ENCODE results near the gene LPO. TPM values are rescaled to one million over a fixed set of nuclear protein-coding genes. Genes with fewer than 3 reads are reported as not detected.

Gene LPO
- polyA plus RNA-seq, 1 donor = 0.37 TPM

Other genes with a start within 250 kb of the LPO start
- 213 TPM for gene SRSF1, start 231.3 kb upstream of the LPO start, polyA plus RNA-seq
- 48.8 TPM for gene DYNLL2, start 155.2 kb upstream of the LPO start, polyA plus RNA-seq
- gene OR4D1, start 90.2 kb upstream of the LPO start, polyA plus RNA-seq = 0.01 TPM
- not detected for gene OR4D2, start 71.6 kb upstream of the LPO start, polyA plus RNA-seq
- gene EPX, start 45.9 kb upstream of the LPO start, polyA plus RNA-seq = 0.24 TPM
- 27.1 TPM for gene MKS1, start 19.3 kb upstream of the LPO start, polyA plus RNA-seq
- 0.79 TPM for gene MPO, start 42.4 kb downstream of the LPO start, polyA plus RNA-seq
- gene TSPOAP1, start 90.2 kb downstream of the LPO start, polyA plus RNA-seq = 17.2 TPM
- 94.6 TPM for gene SUPT4H1, start 113.6 kb downstream of the LPO start, polyA plus RNA-seq
- gene RNF43, start 178.9 kb downstream of the LPO start, polyA plus RNA-seq = 29.9 TPM
- gene HSF5, start 249.8 kb downstream of the LPO start, polyA plus RNA-seq = 0.07 TPM